K562 (cell line): ENCODE results near the gene UQCRHL. TPM values are rescaled to one million over a fixed set of nuclear protein-coding genes. Genes with fewer than 3 reads are reported as not detected.
A peak's percentile ranks its signal among the peaks of the same experiment; 100 is the strongest.

ENCODE experiments used
- ATAC-seq: fragments of 200-7000 bp; cut with Tn5 transposase; 3 replicates; pipeline ENCODE4 v1.9.1; 2020; ENCODE audit warnings: moderate library complexity
- BruUV-seq: library from RNA; stranded (reverse); fragments of 400-500 nt; replicated peaks from 2 replicates; lab custom pipeline; 2021; lab: Mats Ljungman, UMichigan
- CTCF ChIA-PET: fragments of 300-600 bp; formaldehyde crosslinking; extraction: SDS; loops from one replicate; lab custom pipeline; 2021; ENCODE audit warnings: low intra/inter-chr PET ratio; lab: Yijun Ruan, JAX
- POLR2A ChIA-PET: fragments of 300-600, 350-650 bp; sonication (Branson Sonifier 250); formaldehyde crosslinking; extraction: SDS; loops from one replicate; lab custom pipeline; 2021; ENCODE audit warnings: antibody characterized with exemption, inconsistent platforms; lab: Yijun Ruan, JAX
- DNase-seq, 4 experiments: peaks; one replicate each; pipeline versions ENCODE4 v3.0.0 to v3.0.0-alpha.2; 2011 to 2018; ENCODE audit warnings: low spot score in 3 of 4, mixed read lengths in 3 of 4; ENCODE audit errors: extremely low read depth in 1 of 4
- FAIRE-seq: peaks from 2 replicates; lab custom pipeline; 2011; peaks lifted over from hg19 to GRCh38; lab: Jason Lieb, UNC
- H2AFZ ChIP-seq: 2 replicates; pipeline ENCODE4 v1.6.0; 2011; ENCODE audit warnings: low read depth, low read length, control low read depth, inconsistent platforms
- H3K27ac ChIP-seq: fragments of 200-600 bp; 3 replicates; pipeline ENCODE4 v1.8.0; 2011; ENCODE audit warnings: low read depth, mild to moderate bottlenecking, control low read depth, inconsistent platforms, low read length, moderate library complexity, mixed read lengths; ENCODE audit errors: extremely low read depth
- H3K27me3 ChIP-seq, 2 experiments: fragments of 300-600 bp in 1 of 2; 2 replicates in 1 of 2; 3 replicates in 1 of 2; pipeline versions ENCODE4 v1.6.0 to v1.8.0; 2011; ENCODE audit warnings: inconsistent platforms in 2 of 2, low read length in 2 of 2, mild to moderate bottlenecking in 1 of 2, mixed read lengths in 1 of 2, moderate library complexity in 1 of 2; ENCODE audit not compliant: control insufficient read depth in 2 of 2, insufficient read depth in 2 of 2
- H3K36me3 ChIP-seq: fragments of 300-600 bp; 3 replicates; pipeline ENCODE4 v1.8.0; 2011; ENCODE audit warnings: mild to moderate bottlenecking, low read length, inconsistent platforms; ENCODE audit not compliant: control insufficient read depth, insufficient read depth
- H3K4me1 ChIP-seq, 2 experiments: fragments of 200-600 bp in 1 of 2; replicated peaks in 1 of 2; 2 replicates in 1 of 2; 3 replicates in 1 of 2; pipeline versions ENCODE4 v1.5.1 to v1.8.0; 2011; ENCODE audit warnings: inconsistent platforms in 2 of 2, low read length in 2 of 2, mild to moderate bottlenecking in 1 of 2, mixed read lengths in 1 of 2, moderate library complexity in 1 of 2; ENCODE audit not compliant: control insufficient read depth in 2 of 2, insufficient read depth in 2 of 2
- H3K4me2 ChIP-seq: 2 replicates; pipeline ENCODE4 v1.6.1; 2011; ENCODE audit warnings: low read length, control low read depth, inconsistent platforms, mixed read lengths; ENCODE audit not compliant: insufficient read depth
- H3K4me3 ChIP-seq: fragments of 200-600 bp; sonication (generic), shearing (Covaris generic); 2 replicates; pipeline ENCODE4 v1.5.1; 2016; ENCODE audit warnings: control low read depth, inconsistent platforms
- H3K79me2 ChIP-seq: fragments of 200-600 bp; 3 replicates; pipeline ENCODE4 v1.8.0; 2011; ENCODE audit warnings: low read length, inconsistent platforms; ENCODE audit not compliant: control insufficient read depth, insufficient read depth
- H3K9ac ChIP-seq, 2 experiments: 2 replicates each; pipeline versions ENCODE4 v1.6.0 to v1.6.1; 2011; ENCODE audit warnings: low read depth in 2 of 2, low read length in 2 of 2, control low read depth in 1 of 2, inconsistent platforms in 1 of 2, mild to moderate bottlenecking in 1 of 2, mixed read lengths in 1 of 2; ENCODE audit not compliant: insufficient read depth in 1 of 2
- H3K9me1 ChIP-seq: one replicate; pipeline ENCODE4 v1.6.0; 2011; ENCODE audit warnings: inconsistent platforms, mild to moderate bottlenecking, low read length, moderate library complexity; ENCODE audit not compliant: control insufficient read depth, insufficient read depth
- H3K9me3 ChIP-seq: replicated peaks from 2 replicates; pipeline ENCODE4 v1.5.1; 2011; ENCODE audit warnings: low read depth, low read length, inconsistent platforms; ENCODE audit not compliant: control insufficient read depth, insufficient read depth
- H4K20me1 ChIP-seq: replicated peaks from 2 replicates; pipeline ENCODE4 v1.6.1; 2011; ENCODE audit warnings: low read length, inconsistent platforms, mixed read lengths; ENCODE audit not compliant: control insufficient read depth, insufficient read depth
- C11orf30 ChIP-seq: fragments of 450-650 bp; IDR thresholded peaks from 2 replicates; pipeline ENCODE4 v1.6.1; 2016; ENCODE audit warnings: low read depth, mild to moderate bottlenecking
- MBD1 ChIP-seq: fragments of 250-450 bp; sonication (Bioruptor Pico); IDR thresholded peaks from 2 replicates; pipeline ENCODE4 v1.8.0; 2022; ENCODE audit warnings: inconsistent platforms
- PHF20 ChIP-seq: fragments of 450-650 bp; IDR thresholded peaks from 2 replicates; pipeline ENCODE4 v1.6.1; 2018; ENCODE audit not compliant: partially characterized antibody
- SRSF3 ChIP-seq: fragments of 200-400 bp; formaldehyde crosslinking; IDR thresholded peaks from 2 replicates; pipeline ENCODE4 v1.6.1; 2016; ENCODE audit warnings: mild to moderate bottlenecking, low read length, moderate library complexity; ENCODE audit not compliant: insufficient read depth
- TRIM25 ChIP-seq: fragments of 450-650 bp; IDR thresholded peaks from 2 replicates; pipeline ENCODE4 v1.7.0; 2016; ENCODE audit warnings: borderline replicate concordance
- ZNF24 ChIP-seq: fragments of 450-650 bp; IDR thresholded peaks from 2 replicates; pipeline ENCODE4 v1.6.1; 2016
- ZNF561 ChIP-seq: fragments of 450-650 bp; formaldehyde crosslinking; conservative IDR thresholded peaks from 2 replicates; pipeline ENCODE4 v1.4.0; 2020; ENCODE audit warnings: mild to moderate bottlenecking, moderate library complexity
- ZNF584 ChIP-seq: fragments of 200-800 bp; sonication (Bioruptor generic); IDR thresholded peaks from 2 replicates; pipeline ENCODE4 v1.6.1; 2016; ENCODE audit warnings: low read depth, mild to moderate bottlenecking, missing genetic modification characterization, missing compliant biosample characterization
- WGBS: fragments of 100-300 bp; shearing (Covaris generic); methylation state at CpG from one replicate; pipeline ENCODE4 v1.1.6; 2016; ENCODE audit warnings: low coverage, mixed read lengths; ENCODE audit not compliant: insufficient coverage; ENCODE audit errors: missing lambda C conversion rate; 5-methylcytosine and 5-hydroxymethylcytosine counted together
- in situ Hi-C: fragments of 300-500 bp; cut with MboI; formaldehyde crosslinking; loops from 4 replicates; pipeline ENCODE4 v1.15.0; 2018; ENCODE audit warnings: inconsistent platforms, mixed read lengths
- intact Hi-C: fragments of 100-400 bp; cut with micrococcal nuclease; formaldehyde crosslinking; loops from 2 replicates; pipeline ENCODE4 v1.14.2; 2022
- polyA plus RNA-seq, 8 experiments: library from polyadenylated mRNA; depleted of rRNA in 4 of 8; stranded (reverse) in 5 of 8; unstranded in 3 of 8; fragments of >200 nt; fragmentation: Nextera tagmentation in 2 of 8; fragmentation: Illumina TruSeq in 1 of 8; extraction: Ambion mirVana in 2 of 8; extraction: Trizol in 1 of 8; gene quantifications; 2 replicates each; pipeline versions ENCODE4 v1.2.1 to v1.2.3, GENCODE V29; 2011 to 2014; ENCODE audit warnings: inconsistent platforms in 1 of 8, missing spikeins in 1 of 8
- total RNA-seq, 7 experiments: library from RNA; depleted of rRNA in 6 of 7; stranded (reverse); fragments of >200 nt in 6 of 7; fragmentation: Illumina TruSeq in 2 of 7; extraction: Trizol in 2 of 7; gene quantifications; 2 replicates each; pipeline versions ENCODE4 v1.2.1 to v1.2.3, GENCODE V29; 2011 to 2021; ENCODE audit warnings: low replicate concordance in 1 of 7

Gene UQCRHL
- total and polyA plus RNA-seq, 9 of the 15 experiments (the other 6 are each of a cell fraction or from before 2014, with no cell fraction given), result 5.1 to 41.3 (median 21.8) TPM

GRCh38 chr1:15775706-15776105, 31.7 kb downstream of the UQCRHL start:
- TF ChIP-seq ZNF24 (peak; percentile 66; the same call in 1 of the 2 replicates), ZNF584 (CRISPR knock-in tag) (no peak), SRSF3 (no peak), C11orf30 (no peak), ZNF561 (no peak), TRIM25 (no peak), MBD1 (no peak), PHF20 (no peak)
- ChIA-PET POLR2A (interaction anchor here (0.9 to 1.1 kb wide), 3 partner anchors 9 to 73 kb away, joined by 4 to 6 read pairs (median 4); no protein-coding TSS in a partner anchor), CTCF (no interaction called here)
- no peak for FAIRE-seq
- BruUV-seq, result no TSS peak
- ATAC-seq, result no peak
- Histone ChIP-seq H3K4me1 (peaks cover 7 to 9% of the 10 kb centered on the region in 2 experiments; a peak in 4 of 5 replicates), H3K9me3 (no peaks in the 10 kb centered on the region; the same call in 1 of the 2 replicates), H3K79me2 (no peaks in the 10 kb centered on the region), H3K4me3 (no peak overlapping the region), H3K27ac (no peak overlapping the region), H2AFZ (no peak overlapping the region), H4K20me1 (no peaks in the 10 kb centered on the region), H3K4me2 (no peak overlapping the region), H3K27me3 (peaks cover 6 to 39% of the 10 kb centered on the region in 2 experiments; a peak in 4 of 5 replicates), H3K36me3 (no peaks in the 10 kb centered on the region), H3K9ac (no peak overlapping the region), H3K9me1 (no peaks in the 10 kb centered on the region)
- WGBS, result 0% methylated on average over 2 of the region's 2 CpGs
- in situ Hi-C loops, result no loop called here
- intact Hi-C loops, result no loop called here
- no peak for DNase-seq
